LNCaP clone FGC (cell line): Measurements from ENCODE around the gene DDX50.
A peak's percentile ranks its signal among the peaks of the same experiment; 100 is the strongest.
"Not testable (repeated sequence)": the region's sequence is repeated elsewhere in the genome, so short reads cannot be mapped to it uniquely, and the experiment has no call there.

ENCODE experiments used
- DNase-seq: peaks from one replicate; pipeline ENCODE4 v3.0.0-alpha.2; 2011; ENCODE audit warnings: low read depth
- H3K4me3 ChIP-seq: 2 replicates; pipeline ENCODE4 v1.5.1; 2011; ENCODE audit warnings: mild to moderate bottlenecking, low read depth, low read length, control low read depth
- CTCF ChIP-seq: IDR thresholded peaks from 2 replicates; pipeline ENCODE4 v1.5.1; 2012; ENCODE audit warnings: mild to moderate bottlenecking; ENCODE audit not compliant: control insufficient read depth, insufficient read depth; ENCODE audit errors: extremely low read depth

The DDX50 gene

DNA sequence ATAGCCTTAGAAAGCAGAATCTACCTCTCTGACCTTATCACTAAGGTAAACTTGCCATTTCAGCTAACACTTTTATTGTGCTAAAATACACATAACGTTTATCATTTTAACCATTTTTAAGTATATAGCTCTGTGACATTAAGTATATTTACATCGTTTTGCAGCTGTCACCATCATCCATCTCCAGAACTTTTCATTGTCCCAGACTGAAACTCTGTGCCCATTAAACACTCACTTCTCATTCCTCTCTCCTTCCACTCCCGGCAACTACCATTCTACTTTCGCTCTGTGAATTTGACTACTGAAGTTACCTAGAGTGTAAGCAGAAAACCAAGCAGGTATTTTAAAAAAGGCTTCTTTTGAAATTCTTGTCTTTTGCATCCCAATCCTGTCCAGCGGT, 1.3 kb downstream of the DDX50 start:
- no peak for DNase-seq
- TF ChIP-seq CTCF, result no peak
- peak overlapping the region; percentile 73 for H3K4me3 ChIP-seq

DNA sequence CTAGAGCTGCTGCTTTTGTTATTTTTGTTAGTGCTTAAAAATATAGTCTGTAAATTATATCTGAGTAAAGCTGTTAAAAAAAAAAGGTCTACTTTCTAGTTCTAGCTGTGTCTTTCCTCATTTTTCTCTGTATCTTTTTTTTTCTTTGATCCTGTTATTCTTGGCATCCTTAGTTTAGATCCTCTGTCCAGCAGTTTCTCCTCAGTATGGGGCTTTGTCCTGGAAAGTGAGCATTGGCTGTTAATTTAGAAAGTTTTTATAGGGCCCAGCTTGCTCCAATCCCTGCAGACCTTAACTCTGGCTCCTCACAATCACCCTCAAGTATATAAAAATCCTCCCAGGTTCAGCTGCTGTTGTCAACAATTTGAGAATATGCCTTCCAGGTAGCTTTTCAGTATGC, 23.5 kb downstream of the DDX50 start:
- TF ChIP-seq CTCF, result no peak
- DNase-seq, result no peak
- no peak overlapping the region for H3K4me3 ChIP-seq

DNA sequence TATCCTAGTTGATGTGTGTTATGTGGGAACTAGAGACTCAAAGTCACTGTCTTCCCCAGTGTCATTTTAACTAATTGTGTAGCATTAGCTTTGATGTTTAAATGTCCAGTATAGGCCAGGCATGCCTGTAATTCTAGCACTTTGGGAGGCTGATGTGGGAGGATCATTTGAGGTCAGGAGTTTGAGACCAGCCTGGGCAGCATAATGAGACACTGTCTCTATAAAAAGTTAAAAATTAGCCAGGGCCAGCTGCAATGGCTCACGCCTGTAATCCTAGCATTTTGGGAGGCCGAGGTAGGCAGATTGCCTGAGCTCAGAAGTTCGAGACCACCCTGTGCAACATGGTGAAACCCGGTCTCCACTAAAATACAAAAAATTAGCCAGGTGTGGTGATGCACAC, 24.4 kb downstream of the DDX50 start:
- H3K4me3 ChIP-seq, result no peak overlapping the region
- DNase-seq, result no peak
- no peak for TF ChIP-seq CTCF

DNA sequence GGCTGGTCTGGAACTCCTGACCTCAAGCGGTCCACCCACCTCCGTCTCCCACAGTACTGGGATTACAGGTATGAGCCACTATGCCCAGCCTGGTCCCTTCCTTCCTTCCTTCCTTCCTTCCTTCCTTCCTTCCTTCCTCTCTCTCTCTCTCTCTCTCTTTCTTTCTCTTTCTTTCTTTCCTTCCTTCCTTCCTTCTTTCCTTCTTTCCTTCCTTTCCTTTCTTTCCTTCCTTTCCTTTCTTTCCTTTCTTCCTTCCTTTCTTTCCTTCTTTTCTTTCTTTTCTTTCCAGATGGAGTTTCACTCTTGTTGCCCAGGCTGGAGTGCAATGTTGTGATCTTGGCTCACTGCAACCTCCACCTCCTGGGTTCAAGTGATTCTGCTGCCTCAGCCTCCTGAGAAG, 28.0 kb downstream of the DDX50 start:
- not testable (repeated sequence) for H3K4me3 ChIP-seq, DNase-seq

DNA sequence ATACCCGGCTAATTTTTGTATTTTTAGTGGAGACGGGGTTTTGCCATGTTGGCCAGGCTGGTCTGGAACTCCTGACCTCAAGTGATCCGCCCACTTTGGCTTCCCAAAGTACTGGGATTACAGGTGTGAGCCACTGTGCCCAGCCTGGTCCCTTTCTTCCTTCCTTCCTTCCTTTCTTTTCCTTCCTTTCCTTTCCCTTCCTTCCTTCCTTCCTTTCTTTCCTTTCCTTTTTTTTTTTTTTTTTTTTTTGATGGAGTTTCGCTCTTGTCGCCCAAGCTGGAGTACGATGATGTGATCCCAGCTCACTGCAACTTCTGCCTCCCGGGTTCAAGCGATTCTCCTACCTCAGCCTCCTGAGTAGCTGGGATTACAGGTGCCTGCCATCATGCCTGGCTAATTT, 28.8 kb downstream of the DDX50 start:
- H3K4me3 ChIP-seq, DNase-seq: not testable (repeated sequence)

GRCh38 chr10:68932860-68933259, 31.7 kb downstream of the DDX50 start:
- DNase-seq, H3K4me3 ChIP-seq: not testable (repeated sequence)

DNA sequence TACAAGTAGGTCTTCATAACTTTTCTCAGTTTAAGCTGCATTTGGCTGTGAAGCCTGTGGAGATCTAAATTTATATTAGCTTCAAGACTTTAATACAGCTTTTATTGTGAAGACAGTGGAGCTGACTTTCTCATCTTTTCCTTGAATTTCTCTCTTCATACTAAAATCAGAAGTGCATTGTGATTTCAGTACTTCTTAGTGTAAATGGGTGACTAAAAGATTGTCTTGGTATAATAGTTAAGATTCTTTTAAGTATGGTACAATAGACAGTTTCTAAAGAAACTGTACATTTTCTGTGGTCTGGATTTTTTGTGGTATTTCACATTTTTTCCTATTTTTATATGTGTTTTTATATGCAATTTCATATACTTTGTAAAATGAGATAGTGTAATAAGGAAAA, 33.9 kb downstream of the DDX50 start:
- no peak for DNase-seq
- no peak for TF ChIP-seq CTCF
- no peak overlapping the region for H3K4me3 ChIP-seq

DNA sequence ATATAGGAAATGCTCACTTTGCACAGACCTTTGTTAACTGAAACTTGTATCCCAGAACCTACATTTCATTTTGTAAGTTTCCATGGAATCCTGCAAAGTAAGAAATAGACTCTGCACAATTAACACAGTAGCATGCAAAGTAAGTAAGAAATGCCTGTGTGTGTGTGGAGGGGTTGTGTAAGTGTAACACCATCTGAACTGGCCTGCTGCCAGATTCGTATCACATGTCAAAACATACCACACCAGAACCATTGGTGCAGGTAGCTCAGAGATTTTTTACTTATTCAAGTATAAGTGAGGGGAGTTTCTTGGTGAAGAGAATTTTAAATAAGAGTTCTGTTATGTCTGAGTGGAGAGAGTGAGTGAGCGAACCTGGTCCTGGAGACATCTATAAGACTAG, 37.0 kb downstream of the DDX50 start:
- no peak for TF ChIP-seq CTCF
- H3K4me3 ChIP-seq, result no peak overlapping the region
- DNase-seq, result no peak

DNA sequence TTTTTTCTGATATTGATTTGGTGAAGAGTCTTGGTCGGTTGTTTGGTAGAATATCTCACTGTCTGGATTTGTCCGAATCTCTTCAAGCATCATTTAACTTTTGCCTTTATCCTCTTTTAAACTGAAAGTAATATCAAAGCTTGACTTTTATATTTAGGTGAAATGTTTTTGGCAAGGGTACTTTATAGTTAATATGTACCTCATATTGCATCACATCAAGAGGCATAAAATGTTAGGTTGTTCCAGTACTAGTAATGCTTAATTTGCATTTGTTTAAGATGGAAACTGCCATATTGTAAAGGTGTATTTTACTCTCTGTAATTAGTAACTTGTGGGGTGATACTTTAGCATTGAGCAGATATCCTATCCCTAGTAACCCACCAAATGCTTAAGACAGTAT, 37.8 kb downstream of the DDX50 start:
- no peak for TF ChIP-seq CTCF
- H3K4me3 ChIP-seq, result no peak overlapping the region
- no peak for DNase-seq

DNA sequence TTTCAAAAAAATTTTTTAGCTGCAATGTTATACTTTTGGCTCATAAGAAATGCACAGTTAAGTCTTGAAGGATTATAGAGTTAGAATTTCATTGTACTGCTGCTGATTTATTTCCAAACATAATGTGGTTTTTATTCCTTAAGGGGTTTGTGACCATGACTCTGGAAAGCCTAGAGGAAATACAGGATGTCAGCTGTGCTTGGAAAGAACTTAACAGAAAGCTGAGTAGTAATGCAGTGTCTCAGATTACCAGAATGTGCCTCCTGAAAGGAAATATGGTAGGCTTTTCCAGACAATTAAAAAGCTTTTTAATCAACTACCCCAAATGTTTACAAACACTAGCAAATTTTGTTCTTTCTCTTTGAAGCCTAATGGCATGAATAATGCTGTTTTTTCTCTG, 39.8 kb downstream of the DDX50 start:
- H3K4me3 ChIP-seq, DNase-seq: not testable (repeated sequence)
